ENCODE data around the gene NOM1. TPM values are rescaled to one million over a fixed set of nuclear protein-coding genes. Genes with fewer than 3 reads are reported as not detected.
A peak's percentile ranks its signal among the peaks of the same experiment; 100 is the strongest.

NOM1 gene
- total RNA-seq, 1 experiment from 2014 or later = 31.7 TPM

DNA sequence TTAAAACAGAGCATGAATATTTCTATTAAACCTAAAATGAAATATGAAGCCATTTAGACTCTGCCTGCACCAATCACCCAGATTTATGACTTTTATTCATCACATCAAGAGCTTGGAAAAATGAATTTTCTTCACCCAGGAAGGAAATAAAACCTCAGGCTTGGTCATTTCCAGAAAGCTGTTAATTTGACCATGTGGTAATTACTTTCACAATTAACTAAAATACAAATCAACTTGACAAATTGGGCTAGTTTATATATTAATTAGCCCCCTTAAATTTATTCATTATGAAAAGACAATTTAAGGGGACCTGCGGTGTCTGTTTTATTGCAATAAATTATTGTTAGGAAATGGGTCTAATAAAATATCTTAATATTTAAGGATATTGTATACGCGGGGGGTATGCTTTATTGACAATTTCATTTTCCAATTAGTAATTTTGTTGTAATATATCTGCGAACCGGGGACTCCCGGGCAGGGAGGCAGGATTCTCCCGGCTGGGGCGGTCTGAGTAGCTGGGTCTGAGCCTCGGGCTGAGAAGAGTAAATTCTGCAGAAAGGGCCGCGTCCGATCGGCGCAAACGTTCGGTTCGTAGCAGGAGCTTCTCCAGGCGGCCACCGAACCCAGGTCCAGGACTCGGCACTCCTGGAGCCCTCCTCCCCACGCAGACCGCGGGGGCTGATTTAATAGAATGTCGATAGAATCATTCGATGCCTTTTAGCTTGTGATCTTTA, 70.4 kb downstream of the NOM1 start:
- Histone ChIP-seq H2BK5ac (ENCODE audit: insufficient read length, low read length) (no peak overlapping the region), H2BK15ac (ENCODE audit: low read depth, low read length) (no peak overlapping the region), H3K79me2 (ENCODE audit: insufficient read depth, low read length) (no peaks in the 10 kb centered on the region), H3T11ph (ENCODE audit: low read length) (no peak overlapping the region), H4K5ac (ENCODE audit: insufficient read length, low read depth, low read length) (no peak overlapping the region), H2BK12ac (ENCODE audit: insufficient read length, low read depth, low read length) (no peak overlapping the region), H3K27me3 (ENCODE audit: insufficient read depth, low read length) (peaks cover 95% of the 10 kb centered on the region), H3K9ac (ENCODE audit: extremely low read depth, insufficient read length, low read length) (no peak overlapping the region), H3K14ac (ENCODE audit: insufficient read depth, low read length) (no peak overlapping the region), H2BK120ac (ENCODE audit: low read depth, low read length, poor library complexity, severe bottlenecking) (no peak overlapping the region), H3K18ac (ENCODE audit: insufficient read length, low read depth, low read length) (no peak overlapping the region), H3K79me1 (ENCODE audit: insufficient read depth, low read depth, low read length, poor library complexity, severe bottlenecking) (no peaks in the 10 kb centered on the region), H2AK5ac (ENCODE audit: insufficient read length, low read length) (no peak overlapping the region), H2BK20ac (ENCODE audit: low read depth, low read length, poor library complexity, severe bottlenecking) (no peak overlapping the region), H3K4me1 (ENCODE audit: insufficient read depth, low read length) (0 out of 2 replicates have a peak, but pooled peaks cover 2% of the 10 kb centered on the region), H4K20me1 (ENCODE audit: control insufficient read depth, insufficient read depth, insufficient read length) (no peaks in the 10 kb centered on the region), H4K8ac (replicated peaks; ENCODE audit: insufficient read length, low read depth, low read length) (no peak overlapping the region), H2AFZ (ENCODE audit: low read length) (no peak overlapping the region), H3K56ac (ENCODE audit: insufficient read length, low read depth, low read length) (no peak overlapping the region), H3K23ac (ENCODE audit: insufficient read length, low read depth, low read length) (no peak overlapping the region), H3K4ac (ENCODE audit: low read depth, low read length) (no peak overlapping the region), H3K23me2 (ENCODE audit: insufficient read length, low read depth, low read length, poor library complexity, severe bottlenecking) (no peaks in the 10 kb centered on the region), H3K4me2 (ENCODE audit: insufficient read depth, insufficient read length, low read length) (no peak overlapping the region), H3K9me3 (ENCODE audit: control insufficient read depth, low read depth, low read length) (no peaks in the 10 kb centered on the region), H3K27ac (ENCODE audit: insufficient read length, low read depth, low read length) (no peak overlapping the region), H4K91ac (ENCODE audit: insufficient read length, low read depth, low read length) (no peak overlapping the region)
- Mint-ChIP-seq H3K4me1 (peaks cover 22 to 34% of the 10 kb centered on the region in 2 experiments), H3K27ac (no peak overlapping the region), H3K9me3 (peaks cover 0 to 7% of the 10 kb centered on the region in 2 experiments; a peak in 2 of 5 replicates), H3K27me3 (ENCODE audit: low read depth) (peaks cover 99% of the 10 kb centered on the region), H3K36me3 (ENCODE audit: insufficient read depth in 1 of 3, low read depth in 3 of 3) (no peaks in the 10 kb centered on the region), H3K4me3 (0 out of 5 replicates have a peak overlapping the region, but pooled peaks of 1 of the 2 experiments have one; percentile 44)
- DNase-seq = no peak
- WGBS (ENCODE audit: extremely low coverage, insufficient read length, low lambda C conversion rate) = no CpG with 5 or more reads among the region's 25 CpGs
- TF ChIP-seq, protein P1, sequence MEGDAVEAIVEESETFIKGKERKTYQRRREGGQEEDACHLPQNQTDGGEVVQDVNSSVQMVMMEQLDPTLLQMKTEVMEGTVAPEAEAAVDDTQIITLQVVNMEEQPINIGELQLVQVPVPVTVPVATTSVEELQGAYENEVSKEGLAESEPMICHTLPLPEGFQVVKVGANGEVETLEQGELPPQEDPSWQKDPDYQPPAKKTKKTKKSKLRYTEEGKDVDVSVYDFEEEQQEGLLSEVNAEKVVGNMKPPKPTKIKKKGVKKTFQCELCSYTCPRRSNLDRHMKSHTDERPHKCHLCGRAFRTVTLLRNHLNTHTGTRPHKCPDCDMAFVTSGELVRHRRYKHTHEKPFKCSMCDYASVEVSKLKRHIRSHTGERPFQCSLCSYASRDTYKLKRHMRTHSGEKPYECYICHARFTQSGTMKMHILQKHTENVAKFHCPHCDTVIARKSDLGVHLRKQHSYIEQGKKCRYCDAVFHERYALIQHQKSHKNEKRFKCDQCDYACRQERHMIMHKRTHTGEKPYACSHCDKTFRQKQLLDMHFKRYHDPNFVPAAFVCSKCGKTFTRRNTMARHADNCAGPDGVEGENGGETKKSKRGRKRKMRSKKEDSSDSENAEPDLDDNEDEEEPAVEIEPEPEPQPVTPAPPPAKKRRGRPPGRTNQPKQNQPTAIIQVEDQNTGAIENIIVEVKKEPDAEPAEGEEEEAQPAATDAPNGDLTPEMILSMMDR (conservative IDR thresholded peaks at IDR 0.05) = no peak

Measured in H9 (cell line).